Colon (tissue), 2 donors: Measurements from ENCODE around the gene RBBP8.

Experiments
- FAIRE-seq: peaks from 2 replicates; lab custom pipeline; 2012; peaks lifted over from hg19 to GRCh38; lab: Jason Lieb, UNC
- donor health status: control.
- donor health status: control.

Gene RBBP8

GRCh38 chr18:23063502-23063901 is 130.4 kb downstream of the RBBP8 start:
- no peak for FAIRE-seq

GRCh38 chr18:23065234-23065806 is 132.2 kb downstream of the RBBP8 start:
- no peak for FAIRE-seq

- no peak for FAIRE-seq
Measured at GRCh38 chr18:23066060-23066459, 132.9 kb downstream of the RBBP8 start.

- FAIRE-seq, result no peak
Measured at GRCh38 chr18:23066504-23067039, 133.4 kb downstream of the RBBP8 start.

- FAIRE-seq, result no peak
Measured at GRCh38 chr18:23067236-23067635, 134.1 kb downstream of the RBBP8 start.

- FAIRE-seq, result no peak
Measured at GRCh38 chr18:23068011-23068410, 134.9 kb downstream of the RBBP8 start.

GRCh38 chr18:23068570-23069310 is 135.6 kb downstream of the RBBP8 start:
- no peak for FAIRE-seq

GRCh38 chr18:23069481-23069880 is 136.4 kb downstream of the RBBP8 start:
- no peak for FAIRE-seq

GRCh38 chr18:23069898-23070297 is 136.8 kb downstream of the RBBP8 start:
- FAIRE-seq, result no peak

- FAIRE-seq, result no peak
Measured at GRCh38 chr18:23071285-23071684, 138.2 kb downstream of the RBBP8 start.

- FAIRE-seq, result no peak
Measured at GRCh38 chr18:23072079-23072478, 139.0 kb downstream of the RBBP8 start.

- FAIRE-seq, result no peak
Measured at GRCh38 chr18:23073996-23074606, 141.0 kb downstream of the RBBP8 start.
